NCI-H1105 treated with DMSO at 0.1 percent for 48 hours (cell line): ENCODE data around the gene SLC29A3.

ENCODE experiments used
- DNase-seq: peaks from one replicate; lab custom pipeline; 2025; lab: John Stamatoyannopoulos, UW

The SLC29A3 gene

DNA sequence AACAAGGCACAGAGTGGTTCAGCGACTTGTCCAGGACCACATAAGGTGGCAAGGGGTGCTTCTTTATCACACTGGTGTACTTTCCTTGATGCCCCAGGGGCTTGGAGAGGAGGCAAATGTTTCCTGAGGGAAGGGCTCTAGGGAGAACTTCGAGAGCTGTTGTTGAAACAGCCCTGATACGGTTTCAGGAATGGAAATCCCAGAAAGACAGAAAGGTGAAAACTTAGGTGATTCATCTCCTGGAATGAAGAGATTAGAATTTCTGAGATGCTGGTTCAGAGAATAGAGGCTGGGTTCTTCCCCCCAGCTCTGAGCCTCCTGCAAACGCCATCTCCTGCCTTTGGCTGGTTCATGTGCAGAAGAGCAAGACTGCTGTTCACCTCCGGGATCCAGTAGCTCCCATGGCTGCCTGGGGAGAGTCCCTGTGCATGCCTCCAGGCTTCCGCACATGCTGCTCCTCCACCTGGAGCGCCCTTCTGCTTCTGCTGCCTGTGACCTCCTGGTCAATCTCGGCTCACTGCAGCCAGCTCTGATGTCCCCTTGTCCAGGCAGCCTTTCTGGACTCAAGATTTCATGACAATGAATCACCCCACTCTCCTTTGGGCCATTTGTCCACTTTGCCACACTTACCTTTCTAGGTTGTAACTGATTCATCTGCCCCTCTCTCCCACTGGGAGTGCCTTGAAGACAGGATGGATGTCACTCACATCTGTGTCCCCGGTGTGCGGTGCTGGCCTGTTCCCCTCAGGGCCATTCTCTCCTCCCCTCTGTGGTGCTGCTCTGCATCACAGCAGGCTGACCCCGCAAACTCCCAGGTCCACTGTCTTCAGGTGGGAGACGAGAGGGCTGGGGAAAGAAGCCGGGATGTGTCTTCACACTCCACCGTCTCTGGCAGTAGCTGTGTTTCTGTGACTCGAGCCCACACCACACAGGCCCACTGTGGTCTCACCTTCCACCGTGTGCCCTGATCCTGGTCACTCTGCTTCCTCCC lies 74.0 kb downstream of the SLC29A3 start:
- no peak for DNase-seq

DNA sequence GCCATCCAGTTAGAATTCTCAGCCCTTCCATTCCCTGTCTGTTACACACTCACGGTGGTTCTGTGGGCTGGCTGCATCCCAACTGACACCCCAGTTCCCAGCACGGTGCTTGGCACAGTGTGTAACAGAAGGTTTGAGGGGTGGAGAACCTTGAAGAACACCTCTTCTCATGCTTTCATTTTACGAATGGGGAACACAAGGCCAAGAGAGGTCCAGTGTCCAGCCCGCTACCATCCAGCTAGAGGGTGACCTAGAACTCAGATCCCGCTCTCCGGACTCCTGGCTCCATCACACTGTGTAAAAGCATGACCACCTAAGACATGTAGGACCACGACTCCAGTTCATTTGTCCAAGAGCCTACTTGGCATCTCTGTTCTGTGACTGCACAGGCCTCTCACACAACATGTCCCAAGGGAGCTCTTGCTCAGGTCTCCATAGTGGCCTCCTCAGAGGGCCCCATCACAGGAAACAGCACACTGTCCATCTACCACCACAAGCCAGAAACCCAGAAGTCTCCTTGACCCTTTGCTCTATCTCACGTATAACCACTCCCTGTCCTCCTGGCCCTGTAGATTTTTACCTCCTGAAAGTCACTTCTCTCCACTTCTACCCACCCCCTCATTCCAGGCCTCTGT lies 74.9 kb downstream of the SLC29A3 start:
- DNase-seq: no peak

DNA sequence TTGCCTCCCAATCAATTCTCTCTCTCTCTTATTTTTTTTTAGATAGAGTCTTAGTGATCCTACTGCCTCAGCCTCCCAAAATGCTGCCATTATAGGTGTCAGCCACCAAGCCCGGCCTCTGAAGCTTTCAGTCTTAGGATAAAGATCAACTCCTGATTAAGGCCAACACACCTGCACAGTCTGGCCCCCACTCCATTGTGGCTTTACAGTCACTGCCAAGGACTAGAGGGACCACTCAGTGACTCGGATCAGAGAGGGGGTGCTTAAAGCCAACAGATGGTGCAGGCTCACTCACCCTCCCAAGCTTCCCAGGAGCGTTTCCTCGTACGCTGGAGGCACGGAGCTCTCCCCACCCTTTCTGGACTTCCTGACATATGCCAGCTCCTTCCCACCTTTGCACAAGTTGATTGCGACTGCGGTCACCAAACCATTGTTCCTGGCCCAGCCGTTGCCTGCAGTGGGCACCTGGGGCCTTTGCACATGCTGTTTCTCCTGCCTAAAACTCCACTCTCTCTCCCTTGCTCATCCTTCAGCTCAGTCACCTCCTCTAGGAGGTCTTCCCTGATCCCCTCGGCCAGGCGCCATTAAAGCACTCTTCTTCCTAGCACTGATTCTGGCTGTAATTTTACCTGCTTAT lies 76.0 kb downstream of the SLC29A3 start:
- no peak for DNase-seq

DNA sequence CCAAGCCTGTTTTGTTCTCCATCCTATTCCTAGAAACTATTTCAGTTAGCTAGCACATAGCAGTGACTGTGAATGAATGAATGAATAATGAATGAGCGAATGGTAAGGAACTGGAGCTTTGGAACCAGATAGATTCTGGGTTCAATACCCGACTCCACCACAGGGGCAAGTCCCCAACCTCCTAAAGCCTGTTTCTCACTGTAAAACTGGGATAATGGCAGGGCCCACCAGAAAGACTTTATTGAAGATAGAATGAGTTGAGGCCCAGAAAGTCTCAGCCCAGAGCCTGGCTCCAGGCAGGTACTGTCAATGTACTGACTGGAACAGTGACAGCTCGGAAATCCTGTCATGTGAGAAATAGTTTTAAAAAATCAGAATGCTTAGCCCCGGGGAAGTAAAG lies 76.6 kb downstream of the SLC29A3 start:
- no peak for DNase-seq

DNA sequence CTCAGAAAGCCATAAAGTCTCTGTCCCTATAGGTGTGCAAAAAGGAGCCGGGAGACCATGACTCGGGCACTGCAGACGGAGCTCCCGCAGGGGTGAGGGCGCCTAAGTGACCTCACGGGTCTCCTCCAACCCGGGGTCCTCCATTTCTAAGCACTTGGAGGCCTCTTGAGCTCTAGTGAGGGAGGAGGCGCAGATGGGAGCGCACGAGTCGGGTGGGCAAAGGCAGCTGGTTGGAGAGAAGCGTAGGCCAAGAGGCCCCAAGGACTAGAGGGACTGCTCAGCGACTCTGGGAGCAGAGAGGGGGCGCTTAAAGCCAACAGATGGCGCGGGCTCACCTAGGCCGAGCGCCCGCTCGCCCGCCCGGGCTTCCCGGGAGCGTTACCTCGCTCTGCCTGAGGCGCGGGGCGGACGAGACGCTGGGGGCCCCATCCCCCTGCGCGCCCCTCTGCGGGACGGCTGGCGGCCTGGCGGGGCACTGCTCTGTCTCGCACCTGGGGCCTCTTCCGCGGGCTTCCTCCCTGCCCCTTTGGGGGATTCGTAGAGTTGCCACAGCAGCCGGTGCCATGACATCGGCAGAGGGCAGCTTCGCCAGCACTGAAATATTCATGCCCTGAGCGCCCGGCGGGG lies 77.1 kb downstream of the SLC29A3 start:
- DNase-seq: peak; percentile 70

DNA sequence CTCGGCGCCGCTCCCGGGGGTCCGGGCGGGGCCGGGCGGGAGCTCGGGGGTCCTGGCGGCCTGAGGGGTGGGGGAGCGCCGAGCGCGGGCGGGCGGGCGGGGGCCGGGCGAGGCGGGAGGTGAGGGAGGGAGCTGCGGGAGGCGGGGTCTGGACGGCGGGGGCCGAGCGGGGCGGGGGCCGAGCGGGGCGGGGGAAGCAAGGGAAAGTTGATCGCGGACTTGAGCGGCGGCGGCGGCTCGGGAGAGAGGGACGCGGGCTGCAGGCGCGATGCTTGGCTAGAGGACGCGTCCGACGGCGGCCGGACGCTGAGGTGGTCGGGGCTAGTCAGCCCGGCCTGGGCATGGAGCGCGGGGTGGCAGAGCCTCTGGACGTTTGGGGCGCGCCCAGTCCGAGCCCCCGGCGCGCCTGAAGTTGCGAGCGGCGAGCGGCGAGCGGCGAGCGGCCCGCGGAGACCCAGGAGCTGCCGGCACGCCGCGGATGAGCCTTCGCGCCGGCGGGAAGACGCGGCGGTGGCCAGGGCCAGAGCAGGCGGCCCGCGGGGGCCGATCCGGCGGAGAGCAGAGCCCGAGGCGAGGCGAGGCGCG lies 77.7 kb downstream of the SLC29A3 start, which contains the start of gene CDH23:
Gene CDH23 (plus strand): TSS at position 210 of the 585 bp plus-strand sequence. CDS start 42,912 bp downstream, outside the sequence.
- peak; percentile 45 for DNase-seq

DNA sequence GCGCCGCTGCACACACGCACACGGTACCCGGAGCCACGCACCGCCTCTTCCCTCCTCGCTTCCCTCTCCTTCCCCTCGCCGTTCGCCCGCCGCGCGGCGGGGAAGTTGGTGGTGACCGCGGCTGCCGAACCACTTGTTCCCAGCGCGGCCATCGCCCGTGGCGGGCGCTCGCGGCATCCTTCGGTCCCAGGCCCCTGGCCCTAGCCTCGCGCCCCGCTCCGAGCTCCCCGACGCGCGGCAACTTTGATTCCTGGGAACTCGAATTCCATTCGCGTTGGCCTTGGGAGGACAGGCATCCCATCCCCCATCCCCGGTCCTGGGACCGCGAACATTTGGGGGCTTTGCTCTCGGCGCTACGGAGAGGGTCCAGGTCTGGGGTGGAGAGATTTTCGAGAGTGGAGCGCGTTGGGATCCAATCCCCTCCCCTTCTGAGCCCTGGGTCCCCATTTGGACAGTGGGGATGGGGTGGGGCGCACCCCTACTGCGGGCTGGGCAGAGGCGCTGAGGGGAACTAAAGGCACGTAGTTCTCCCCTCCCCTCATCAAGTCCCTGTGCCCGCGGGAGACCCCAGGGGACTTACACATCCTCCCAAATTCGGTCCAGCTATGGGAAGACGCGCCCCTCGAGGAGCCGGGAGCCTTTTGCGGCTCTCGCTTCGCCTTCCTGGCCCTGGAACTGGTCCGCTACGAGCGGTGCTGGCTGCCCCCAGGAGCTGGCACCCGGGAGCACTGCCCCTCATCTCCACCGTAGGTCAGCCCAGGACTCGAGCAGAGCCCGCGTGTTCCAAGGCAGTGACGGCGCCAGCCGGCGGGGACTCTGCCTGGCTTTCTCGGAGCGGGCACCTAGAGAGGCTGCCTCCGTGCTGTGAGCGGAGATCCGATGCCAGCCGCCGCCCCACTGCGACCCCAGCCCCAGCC lies 78.5 kb downstream of the SLC29A3 start:
- no peak for DNase-seq

DNA sequence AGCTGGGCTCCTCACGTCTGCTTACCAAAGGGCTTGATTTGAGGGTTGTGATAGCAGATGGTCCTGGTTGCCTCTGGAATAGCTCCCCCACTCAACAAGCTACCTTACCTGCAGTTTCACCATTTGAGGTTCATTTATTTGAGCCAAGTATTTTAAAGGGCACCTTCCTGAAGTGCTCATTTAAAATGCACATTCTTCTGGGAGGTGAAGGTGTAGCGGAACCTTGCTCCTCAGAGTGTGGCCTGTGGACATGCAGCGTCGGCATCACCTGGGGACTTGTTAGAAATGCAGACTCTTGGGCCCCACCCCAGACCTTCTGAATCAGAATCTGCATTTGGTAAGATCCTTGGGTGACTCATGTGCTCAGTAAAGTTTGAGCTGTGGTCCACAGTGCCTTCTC lies 79.9 kb downstream of the SLC29A3 start:
- no peak for DNase-seq

DNA sequence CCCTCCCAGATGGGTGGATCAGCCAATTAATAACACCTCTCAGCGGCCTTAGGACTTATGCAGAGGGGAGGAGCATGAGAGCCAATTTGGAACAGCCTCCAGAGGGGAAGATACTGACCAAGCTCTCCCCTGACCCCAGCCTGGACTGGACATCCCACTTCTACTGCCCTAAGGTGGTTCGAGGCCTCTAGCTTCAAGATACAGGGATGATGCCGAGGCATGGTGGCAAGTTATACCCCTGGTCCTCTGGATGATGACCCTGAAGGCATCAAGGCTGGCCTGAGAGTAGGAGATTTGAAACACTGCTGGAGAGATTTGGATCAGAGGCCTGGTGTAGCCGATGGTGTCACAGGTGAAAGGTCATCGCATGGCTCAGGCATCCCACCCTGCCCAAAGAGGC lies 80.9 kb downstream of the SLC29A3 start:
- no peak for DNase-seq

DNA sequence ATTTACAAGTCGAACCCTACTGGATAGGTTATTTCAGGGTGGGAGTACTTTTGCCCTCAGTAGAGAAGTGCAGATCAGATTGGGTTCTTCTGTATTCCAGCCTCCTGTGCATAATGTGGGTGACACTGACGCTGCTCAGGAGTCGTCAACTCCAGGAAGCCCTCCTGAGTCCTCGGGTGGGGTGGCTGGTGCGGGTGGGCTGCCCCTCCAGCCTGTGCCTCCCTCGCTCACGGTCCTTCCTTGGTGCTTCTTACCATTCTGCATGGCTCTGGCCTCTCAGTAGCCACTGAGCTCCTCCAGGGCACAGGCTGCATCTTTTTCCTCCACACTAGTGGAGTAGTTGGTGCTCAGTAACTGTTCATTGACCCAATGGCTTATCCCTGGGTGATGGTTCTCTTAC lies 82.0 kb downstream of the SLC29A3 start:
- no peak for DNase-seq

DNA sequence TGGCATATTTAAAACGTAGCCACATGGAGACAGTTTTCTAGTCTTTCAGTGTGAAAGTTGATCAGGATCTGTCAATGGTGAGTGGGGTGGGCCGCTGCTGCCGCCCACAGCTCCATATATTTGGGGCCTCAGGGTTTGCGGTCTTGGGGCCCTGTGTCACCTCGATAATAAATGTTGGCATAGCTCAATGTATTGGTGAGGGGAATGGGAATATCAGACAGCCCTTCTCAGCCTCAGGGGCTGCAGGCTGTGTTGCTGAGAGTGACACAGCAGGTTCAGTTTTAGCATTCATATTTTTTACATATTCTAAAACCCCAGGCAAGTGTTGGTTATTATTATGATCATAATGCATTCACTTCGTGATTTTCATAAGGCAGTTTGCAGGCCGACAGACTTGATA lies 82.9 kb downstream of the SLC29A3 start:
- DNase-seq: no peak

DNA sequence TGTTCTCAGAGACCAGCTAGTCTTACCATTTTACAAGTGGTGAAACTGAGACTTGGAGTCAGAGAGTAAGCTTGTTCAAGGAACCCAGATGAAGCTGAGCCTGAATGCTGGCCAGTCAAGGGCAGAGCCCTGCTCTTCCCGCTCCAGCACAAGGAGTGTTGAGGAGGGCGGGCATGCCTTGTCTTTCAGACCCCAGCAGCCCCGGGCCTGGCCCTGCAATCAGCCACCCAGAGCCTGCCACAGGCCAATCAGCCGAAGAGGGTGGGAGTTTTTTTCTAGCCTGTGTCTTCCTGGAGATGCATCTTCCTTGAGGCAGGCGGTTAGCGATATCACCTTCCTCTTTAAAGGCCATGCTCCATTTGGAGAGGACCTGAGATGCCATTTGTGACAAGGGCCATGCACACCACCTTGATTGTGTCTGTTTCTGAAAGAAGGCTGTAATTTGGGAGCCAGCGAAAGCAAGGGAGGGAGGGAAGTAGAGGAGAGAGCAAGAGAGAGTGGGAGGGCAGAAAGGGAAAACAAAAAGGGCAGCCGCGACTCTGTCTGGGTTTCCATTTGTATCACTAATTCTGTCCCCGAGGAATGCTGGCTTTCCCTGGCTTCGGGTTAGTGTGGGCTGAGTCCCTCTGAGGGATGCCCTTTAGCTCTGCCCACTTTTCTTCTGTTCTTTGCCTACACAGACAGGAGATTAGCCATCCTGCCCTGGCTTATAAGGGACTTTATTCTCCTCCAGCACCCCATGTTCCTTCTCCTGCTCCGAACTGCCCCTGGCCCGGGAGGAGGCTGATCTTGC lies 85.6 kb downstream of the SLC29A3 start:
- DNase-seq: no peak

DNA sequence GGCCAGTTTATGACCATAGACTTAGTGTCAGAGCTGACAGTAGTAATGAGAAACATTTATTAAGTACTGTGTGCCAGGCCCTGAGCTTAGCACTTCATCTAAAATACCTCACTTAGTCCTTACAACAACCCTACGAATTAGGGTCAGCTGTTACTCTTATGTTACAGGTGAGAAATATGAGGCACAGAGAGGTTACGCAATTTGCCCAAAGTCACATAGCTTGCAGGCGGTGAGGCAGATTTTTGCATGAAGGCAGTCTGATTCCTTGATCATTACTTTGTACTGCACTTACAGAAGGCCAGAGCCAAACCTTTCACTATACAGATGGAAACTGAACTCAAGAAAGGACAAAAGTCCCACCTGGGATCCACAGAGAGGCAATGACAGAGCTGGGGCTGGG lies 87.8 kb downstream of the SLC29A3 start:
- no peak for DNase-seq

DNA sequence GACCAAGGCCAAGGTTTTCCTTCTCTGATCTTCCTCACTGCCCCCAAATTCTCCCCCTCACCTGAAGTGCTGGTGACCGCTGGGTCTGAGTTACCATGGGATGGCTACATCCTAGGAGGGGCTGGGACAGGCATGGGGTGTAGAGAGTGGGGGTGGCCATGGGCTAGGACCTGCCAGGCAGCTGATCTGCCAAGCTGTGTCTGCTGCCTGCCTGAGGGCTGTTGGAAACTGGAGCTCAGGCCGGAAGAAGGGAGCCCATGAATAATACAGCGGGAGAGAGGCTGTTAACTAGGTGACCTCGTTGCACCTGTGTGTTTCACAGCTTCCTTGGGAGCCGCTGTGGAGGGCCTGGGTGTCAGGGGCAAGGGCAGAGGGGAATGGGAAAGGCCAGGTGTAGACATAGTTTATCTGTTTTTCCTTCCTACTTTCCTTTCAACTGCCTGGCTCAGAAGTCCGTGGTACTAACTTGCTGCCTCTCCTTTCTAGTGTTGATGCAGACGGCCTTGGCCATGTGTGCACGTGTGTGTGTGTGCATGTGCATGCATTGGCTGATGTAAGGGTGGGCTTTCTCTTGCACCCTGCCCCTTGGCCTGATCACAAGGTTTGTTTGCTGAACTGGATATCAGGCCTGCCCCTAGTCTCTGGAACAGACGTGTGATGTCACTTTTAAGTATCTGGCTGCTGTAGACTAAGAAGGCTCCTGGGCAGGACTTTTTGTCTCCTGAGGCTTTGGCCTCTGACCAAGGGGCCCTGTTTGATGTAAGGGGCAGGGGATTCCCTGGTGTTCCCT lies 89.6 kb downstream of the SLC29A3 start:
- no peak for DNase-seq

DNA sequence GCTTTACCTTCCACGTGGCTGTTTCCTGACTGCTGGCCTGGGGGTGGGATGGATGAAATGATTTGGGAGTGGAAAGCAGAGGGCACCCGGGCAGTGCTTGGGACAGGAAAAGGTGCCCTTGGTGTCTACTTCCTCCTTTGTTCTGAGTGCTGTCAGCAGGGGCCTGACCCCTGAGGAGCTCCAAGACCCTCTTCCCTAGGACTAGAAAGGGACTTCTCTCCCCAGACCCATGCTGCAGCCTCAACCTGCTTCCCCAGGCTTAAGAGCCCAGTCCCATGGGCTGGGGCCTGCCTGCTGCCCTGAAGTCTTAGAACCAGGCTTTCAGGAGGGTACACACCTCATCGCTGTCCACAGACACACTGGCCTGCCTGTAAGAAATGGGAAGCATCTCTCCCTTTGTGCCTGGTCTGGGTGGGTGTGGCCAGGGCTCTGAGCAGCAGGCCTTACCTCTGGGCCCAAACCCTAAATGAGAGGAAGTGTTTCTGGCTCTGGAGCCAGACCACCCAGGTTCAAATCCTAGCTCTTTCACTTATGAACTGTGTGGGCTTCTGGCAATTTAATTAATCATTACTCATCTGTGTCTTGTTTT lies 90.6 kb downstream of the SLC29A3 start:
- no peak for DNase-seq
